ENCODE data around the gene VRK1.

Gene VRK1

DNA sequence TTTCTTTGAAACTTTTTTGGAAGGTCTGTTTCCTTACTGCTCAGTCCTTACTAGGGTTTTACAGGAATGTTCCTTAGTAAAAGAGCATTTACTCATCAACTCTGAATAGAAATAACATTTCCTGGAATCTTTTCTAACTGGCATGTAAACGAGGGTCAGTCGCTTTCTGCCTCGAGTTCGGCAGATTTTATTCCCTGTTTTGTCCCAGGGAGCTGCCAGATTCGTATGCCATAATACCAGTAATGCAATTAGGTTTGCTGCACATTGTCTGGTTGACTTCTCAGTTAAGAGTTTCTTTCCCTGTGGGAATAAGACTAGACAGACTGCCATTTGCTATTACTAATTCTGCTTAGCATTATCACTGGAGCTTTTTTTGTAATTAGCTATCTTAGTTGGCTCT is 91.9 kb downstream of the VRK1 start:
- DNase-seq: no peak

DNA sequence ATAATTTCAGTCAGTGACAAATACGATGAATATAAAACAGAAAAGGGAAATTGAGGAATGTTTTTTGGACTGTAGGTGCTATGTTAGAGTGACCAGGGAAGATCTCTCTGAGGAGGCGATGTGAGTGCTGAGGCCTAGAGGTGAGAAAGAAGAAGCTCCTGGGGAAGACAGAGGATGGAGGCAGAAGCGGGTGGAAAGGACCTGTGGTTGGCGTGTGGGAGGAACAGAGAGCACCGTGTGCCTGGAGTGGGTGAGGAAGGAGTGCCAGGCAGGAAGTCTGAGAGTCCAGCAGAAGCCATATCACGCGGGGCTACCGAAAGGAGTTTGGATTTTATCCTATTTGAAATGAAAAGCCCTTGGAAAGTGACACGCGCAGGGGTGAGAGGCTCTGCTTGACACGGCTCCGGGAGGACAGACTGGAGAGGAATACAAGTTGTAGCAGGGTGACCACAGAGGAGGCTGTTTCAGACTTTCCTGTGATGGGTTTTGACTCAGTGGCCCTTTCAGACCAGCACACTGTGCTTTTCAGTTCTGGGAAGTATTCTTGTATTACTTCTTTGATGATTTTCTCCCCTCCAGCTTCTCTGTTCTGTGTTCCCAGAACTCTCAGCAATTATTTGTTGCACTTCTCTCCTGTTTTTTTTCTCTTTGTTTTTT is 96.9 kb downstream of the VRK1 start:
- no peak for DNase-seq

DNA sequence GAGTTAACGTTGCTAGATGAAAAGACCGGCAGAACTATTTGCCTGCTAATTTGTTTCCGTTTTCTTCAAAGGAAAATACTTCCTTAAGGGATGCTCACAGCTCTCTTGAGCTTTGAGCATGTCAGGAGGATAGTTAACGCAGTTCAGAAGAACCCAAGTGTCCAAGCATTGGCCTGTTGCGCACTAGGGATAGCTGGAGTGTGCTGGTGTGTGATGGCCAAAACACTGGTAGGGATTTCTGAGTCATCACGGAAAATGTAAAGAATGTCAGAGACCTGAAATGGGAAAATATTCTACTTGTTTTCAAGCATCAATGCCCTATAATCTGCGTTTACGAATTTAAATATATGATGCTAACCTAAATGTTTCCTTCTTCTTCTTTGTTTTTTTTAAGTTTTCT is 97.8 kb downstream of the VRK1 start:
- no peak for DNase-seq

- no peak for DNase-seq
These were observed 98.6 kb downstream of the VRK1 start for GRCh38 chr14:96895658-96896271.

DNA sequence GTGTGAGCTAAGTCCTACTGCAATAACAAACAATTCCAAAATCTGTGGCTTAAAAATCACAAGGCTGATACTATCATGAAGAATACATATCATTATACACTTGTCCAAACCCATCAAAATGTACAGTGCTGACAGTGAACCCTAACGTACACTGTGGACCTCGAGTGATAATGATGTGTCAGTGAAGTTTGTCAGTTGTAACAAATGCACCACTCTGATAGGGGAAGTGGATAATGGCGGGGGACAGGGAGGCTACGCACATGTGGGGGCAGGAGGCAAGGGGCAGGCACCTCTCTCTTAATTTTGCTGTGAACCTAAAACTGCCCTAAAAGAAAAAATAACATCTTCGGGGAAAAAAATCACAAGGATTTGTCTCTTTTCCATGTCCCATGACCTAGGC is 100.0 kb downstream of the VRK1 start:
- DNase-seq: no peak

GRCh38 chr14:96901227-96901626 is 104.0 kb downstream of the VRK1 start:
- no peak for DNase-seq

DNA sequence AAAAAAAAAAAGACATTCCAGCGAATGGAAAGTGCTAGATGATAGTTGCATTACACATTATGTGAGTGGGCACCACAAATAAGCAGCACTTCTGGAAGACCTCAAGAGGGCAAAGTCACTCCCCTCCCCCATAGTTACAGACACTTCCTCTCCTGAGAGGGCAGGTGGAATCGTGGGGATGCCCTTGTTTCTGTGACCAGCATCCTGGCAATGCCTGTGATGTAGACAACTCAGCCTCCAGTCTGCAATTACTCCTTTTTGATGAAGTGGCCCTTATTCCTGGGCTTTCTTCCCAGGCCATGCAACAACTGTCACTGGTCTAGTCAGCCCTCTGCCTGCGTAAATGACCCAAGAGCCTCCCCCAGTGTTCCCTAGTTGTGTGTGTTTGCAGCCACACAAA is 104.8 kb downstream of the VRK1 start:
- DNase-seq: no peak

DNA sequence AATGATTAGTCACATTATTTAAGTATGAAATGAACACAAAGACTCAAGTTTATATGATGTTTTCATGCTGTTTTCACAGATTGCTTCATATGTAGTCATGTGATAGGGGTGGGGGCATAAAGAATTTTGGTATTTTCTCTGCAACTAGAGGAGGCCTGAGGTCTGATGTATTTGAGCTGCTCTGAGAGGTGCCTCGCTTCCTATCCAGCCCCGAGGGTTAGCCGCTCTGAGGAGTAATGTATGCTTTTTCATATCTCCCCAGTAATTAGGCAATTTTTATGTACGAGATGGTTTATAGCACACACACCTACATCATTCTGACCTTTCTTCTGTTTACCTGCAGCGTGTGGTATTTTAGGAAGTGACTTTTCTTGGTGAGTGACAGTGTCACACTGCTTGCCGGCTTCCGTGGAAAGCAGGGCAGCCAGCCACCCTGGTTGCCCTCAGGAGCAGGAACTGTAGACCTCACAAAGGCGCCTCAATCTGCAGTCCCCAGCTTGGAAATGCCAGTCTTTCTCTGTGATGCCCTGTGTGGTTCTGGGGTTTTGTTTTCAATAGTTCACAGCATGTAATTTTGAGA is 106.4 kb downstream of the VRK1 start:
- no peak for DNase-seq

- DNase-seq: no peak
These were observed 107.0 kb downstream of the VRK1 start for GRCh38 chr14:96904201-96904600.

DNA sequence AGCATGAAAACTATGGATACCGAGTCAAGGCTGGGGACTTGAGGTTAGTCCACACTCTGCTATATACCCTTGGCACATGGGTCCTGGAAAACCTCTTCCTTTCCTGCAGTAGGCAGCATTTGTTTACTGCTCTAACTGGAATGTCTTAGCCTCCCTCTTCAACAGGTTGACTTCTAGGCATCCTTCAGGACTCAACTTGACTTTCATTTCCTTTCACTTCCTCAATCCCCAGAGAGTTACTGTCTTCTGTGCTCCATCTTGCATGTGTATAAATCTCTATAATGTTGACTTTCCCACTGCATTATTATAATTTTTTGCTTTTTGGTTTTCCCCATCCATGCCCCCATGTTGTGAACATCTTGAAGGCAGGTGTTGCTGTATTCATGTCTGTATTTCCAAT is 107.9 kb downstream of the VRK1 start:
- DNase-seq: no peak

DNA sequence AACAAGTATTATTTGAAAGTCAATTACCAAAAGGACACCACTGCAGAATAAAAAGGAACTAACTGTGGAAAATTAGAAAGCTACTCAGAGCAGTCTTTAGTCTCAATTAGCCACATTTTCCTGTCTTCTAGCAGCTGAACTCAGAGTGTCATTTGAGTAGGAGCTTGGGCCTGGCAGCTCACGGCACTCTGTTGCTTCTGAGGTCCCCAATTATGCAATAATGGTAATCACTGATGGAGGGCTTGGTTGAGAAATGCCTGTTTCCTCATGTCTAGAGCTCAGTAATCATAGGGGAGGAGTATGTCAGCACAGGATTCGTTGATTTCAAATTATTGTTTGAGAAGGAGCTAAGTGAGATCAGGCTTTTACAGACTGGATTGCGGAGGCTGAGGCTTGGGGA is 108.6 kb downstream of the VRK1 start:
- no peak for DNase-seq

- no peak for DNase-seq
These were observed 109.3 kb downstream of the VRK1 start for GRCh38 chr14:96906434-96906833.

DNA sequence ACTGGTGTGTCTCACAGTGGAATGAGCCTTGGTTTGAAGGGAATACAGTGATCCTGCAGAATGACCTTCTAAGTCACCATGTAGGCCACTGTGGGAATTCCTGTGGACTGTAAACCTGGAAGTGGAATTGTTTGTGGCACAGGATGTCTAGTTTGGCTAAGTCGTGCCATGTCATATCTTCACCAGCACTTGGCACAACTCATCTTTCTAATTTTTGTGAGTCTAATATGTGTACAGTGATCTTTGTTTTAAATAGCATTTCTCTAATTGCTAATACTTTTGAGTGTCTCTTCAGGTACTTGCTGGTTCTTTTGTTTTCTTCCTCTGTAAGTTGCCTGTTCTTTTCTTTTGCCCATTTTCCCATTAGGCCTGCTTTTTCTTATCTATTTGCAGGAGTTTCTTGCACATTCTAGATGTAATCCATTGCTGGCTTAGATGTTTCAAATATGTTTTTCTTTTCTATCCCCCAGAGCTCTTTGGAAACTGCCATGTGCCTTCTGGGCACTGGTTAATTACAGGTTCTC is 112.7 kb downstream of the VRK1 start:
- no peak for DNase-seq

GRCh38 chr14:96911499-96912149 is 114.4 kb downstream of the VRK1 start:
- no peak for DNase-seq

GRCh38 chr14:96914571-96915128 is 117.5 kb downstream of the VRK1 start:
- no peak for DNase-seq

GRCh38 chr14:96915478-96915877 is 118.3 kb downstream of the VRK1 start:
- no peak for DNase-seq

DNA sequence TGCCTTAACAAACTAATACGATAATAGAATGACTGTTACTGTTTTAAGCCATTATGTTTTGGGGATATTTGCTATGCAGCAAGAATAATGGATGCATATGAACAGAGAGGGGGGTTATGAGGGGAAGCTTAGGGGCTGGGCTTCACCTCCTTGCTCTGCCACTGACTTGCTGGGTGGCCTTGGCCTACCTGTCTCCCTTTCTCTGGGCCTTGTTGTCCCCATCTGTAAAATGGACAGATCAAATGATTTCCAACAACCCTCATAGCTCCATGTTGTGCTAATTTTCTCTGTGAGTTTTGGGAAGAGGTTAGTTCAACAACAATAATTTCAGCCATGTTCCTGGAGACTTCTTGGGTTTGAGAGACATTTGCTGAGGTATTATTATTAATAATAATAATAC is 119.6 kb downstream of the VRK1 start:
- no peak for DNase-seq

- no peak for DNase-seq
These were observed 120.3 kb downstream of the VRK1 start for GRCh38 chr14:96917442-96917963.

- no peak for DNase-seq
These were observed 122.8 kb downstream of the VRK1 start for GRCh38 chr14:96920023-96920422.

DNA sequence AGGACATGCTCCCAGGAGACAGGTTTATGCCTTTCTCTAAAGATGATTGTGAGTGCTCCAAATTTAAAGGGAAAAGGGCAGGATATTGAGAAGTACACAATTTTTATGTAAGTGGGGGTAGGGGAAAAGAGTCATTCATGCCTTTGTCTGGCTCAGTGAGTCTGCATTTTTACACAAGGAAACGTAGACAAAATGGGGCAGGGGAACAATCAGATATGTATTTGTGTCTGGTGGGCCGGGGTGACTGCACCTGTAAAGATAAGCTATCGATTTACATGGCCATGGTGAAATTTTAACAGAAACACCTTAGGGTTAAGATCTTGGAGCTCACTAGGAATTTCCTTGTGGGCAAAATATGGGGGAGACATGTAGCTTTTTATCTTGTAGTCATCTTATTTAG is 123.6 kb downstream of the VRK1 start:
- DNase-seq: no peak

- no peak for DNase-seq
These were observed 125.8 kb downstream of the VRK1 start for GRCh38 chr14:96922986-96923385.

DNA sequence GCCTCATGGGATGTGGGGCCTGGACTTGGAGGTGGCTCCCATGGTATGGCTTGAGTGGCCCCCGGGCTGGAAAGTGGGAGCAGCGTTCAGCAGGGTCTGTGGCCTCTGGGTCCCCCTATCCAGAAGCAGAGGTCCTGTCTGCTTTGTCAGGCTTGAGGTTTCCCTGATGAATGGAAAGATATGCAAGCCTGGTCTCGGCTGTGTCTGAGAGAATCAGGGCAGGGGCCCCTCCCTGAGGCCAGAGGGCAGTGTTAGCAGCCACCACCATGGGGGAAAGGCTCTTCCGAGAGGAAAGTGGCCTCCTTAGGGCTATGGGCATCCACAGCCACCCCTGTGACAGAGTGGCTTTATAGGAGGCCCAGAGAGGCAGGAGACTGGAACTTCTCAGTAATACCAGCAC is 128.2 kb downstream of the VRK1 start:
- DNase-seq: no peak

GRCh38 chr14:96926001-96926400 is 128.8 kb downstream of the VRK1 start:
- no peak for DNase-seq

Measured in DMS53 (cell line).